Kidney (tissue), 14 donors: ENCODE measurements around the gene MEF2D. TPM values are rescaled to one million over a fixed set of nuclear protein-coding genes. Genes with fewer than 3 reads are reported as not detected.

Source experiments
- DNase-seq, 5 donors: peaks; one replicate each; pipeline ENCODE4 v3.0.0-alpha.2; 2013 to 2020
- FAIRE-seq: peaks from 2 replicates; lab custom pipeline; 2012; peaks lifted over from hg19 to GRCh38; lab: Jason Lieb, UNC
- H3K27ac ChIP-seq, 2 donors: one replicate each; pipeline ENCODE4 v1.7.0; 2013; ENCODE audit warnings: low read depth in 2 of 2, low read length in 2 of 2, inconsistent platforms in 1 of 2
- H3K27me3 ChIP-seq: one replicate; pipeline ENCODE4 v1.7.1; 2013; ENCODE audit warnings: low read length, inconsistent platforms; ENCODE audit not compliant: control insufficient read depth, insufficient read depth
- H3K36me3 ChIP-seq, 3 donors: one replicate each; pipeline versions ENCODE4 v1.7.0 to v1.7.1; 2013; ENCODE audit warnings: low read length in 3 of 3, control low read depth in 1 of 3, inconsistent platforms in 1 of 3; ENCODE audit not compliant: insufficient read depth in 3 of 3, control insufficient read depth in 2 of 3
- H3K4me1 ChIP-seq, 3 donors: one replicate each; pipeline versions ENCODE4 v1.7.0 to v1.7.1; 2013; ENCODE audit warnings: low read length in 3 of 3, inconsistent platforms in 1 of 3, low read depth in 1 of 3; ENCODE audit not compliant: control insufficient read depth in 2 of 3, insufficient read depth in 2 of 3
- H3K4me3 ChIP-seq, 3 donors: one replicate each; pipeline versions ENCODE4 v1.7.0 to v1.8.1; 2013; ENCODE audit warnings: low read length in 3 of 3, control low read depth in 1 of 3, inconsistent platforms in 1 of 3
- H3K9ac ChIP-seq, 3 donors: one replicate each; pipeline versions ENCODE4 v1.7.0 to v1.7.1; 2013; ENCODE audit warnings: low read length in 3 of 3, control low read depth in 1 of 3, inconsistent platforms in 1 of 3
- H3K9me3 ChIP-seq, 3 donors: one replicate each; pipeline versions ENCODE4 v1.7.0 to v1.7.1; 2013; ENCODE audit warnings: low read length in 3 of 3, control low read depth in 1 of 3, inconsistent platforms in 1 of 3; ENCODE audit not compliant: control insufficient read depth in 2 of 3, insufficient read depth in 1 of 3
- intact Hi-C: fragments of 100-400 bp; cut with DNase I; formaldehyde crosslinking; loops from one replicate; pipeline ENCODE4 v1.11.1; 2022
- polyA plus RNA-seq: library from polyadenylated mRNA; stranded (reverse); fragments of 350-450 nt; fragmentation: Illumina TruSeq; extraction: RNeasy Lipid Tissue Mini Kit (QIAGEN cat#74804); gene quantifications from one replicate; pipeline ENCODE4 v1.2.3, GENCODE V29; 2014; ENCODE audit warnings: low read depth, low replicate concordance; ENCODE audit not compliant: insufficient read depth
- total RNA-seq: library from RNA; stranded (reverse); fragmentation: NEBNext Ultra II Directional; extraction: Animal tissue kit (Norgen Biotek cat#: 25700); gene quantifications from one replicate; pipeline ENCODE4 v1.2.1, GENCODE V29; 2021
- TF ChIP-seq, protein P1 (sequence below): IDR thresholded peaks from 3 replicates; pipeline ENCODE4 v1.5.1; 2012; ENCODE audit warnings: mild to moderate bottlenecking, moderate library complexity, borderline replicate concordance; ENCODE audit not compliant: insufficient read depth; ENCODE audit errors: extremely low read depth
- donor health status: control.
- donor health status: control.
- donor health status: control.
- donor health status: control.
- donor health status: control.
- donor health status: DM: yes; HTN: yes; CAD: no.
- donor health status: Normal renal cell carcinoma (clear cell type).

The MEF2D gene
- total and polyA plus RNA-seq, 2 donors from 2014 or later, result 13.7 to 49.3 TPM

DNA sequence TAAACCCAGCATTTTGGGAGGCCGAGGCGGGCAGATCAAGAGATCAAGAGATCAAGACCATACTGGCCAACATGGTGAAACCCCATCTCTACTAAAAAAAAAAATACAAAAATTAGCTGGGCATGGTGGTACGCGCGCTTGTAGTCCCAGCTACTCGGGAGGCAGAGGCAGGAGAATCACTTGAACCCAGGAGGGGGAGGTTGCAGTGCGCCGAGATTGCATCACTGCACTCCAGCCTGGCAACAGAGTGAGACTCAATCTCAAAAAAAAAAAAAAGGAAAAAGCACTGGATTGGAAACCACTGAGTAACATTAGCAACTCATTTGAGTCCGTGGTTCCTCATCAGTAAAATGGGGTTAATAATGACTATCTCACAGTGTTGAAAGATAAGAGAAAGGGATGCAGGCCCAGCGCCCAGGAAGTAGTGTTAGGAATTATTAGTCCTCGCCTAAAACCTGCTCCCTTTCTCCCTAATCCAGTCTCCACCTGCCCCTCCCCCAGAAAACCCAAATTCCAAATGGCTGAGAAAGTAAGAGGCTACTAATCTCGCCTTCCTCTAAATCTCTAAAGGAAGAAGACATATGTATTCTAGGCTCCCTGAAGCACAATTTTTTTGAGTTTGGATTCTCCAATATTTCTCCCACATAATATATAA, 82.0 kb downstream of the MEF2D start:
- Histone ChIP-seq H3K9ac (no peak overlapping the region), H3K27ac (no peak overlapping the region), H3K4me1 (peaks cover 0 to 10% (median 0%) of the 10 kb centered on the region in 3 donors), H3K36me3 (no peaks in the 10 kb centered on the region), H3K4me3 (no peak overlapping the region), H3K27me3 (peaks cover 46% of the 10 kb centered on the region), H3K9me3 (no peaks in the 10 kb centered on the region)
- TF ChIP-seq, protein P1, sequence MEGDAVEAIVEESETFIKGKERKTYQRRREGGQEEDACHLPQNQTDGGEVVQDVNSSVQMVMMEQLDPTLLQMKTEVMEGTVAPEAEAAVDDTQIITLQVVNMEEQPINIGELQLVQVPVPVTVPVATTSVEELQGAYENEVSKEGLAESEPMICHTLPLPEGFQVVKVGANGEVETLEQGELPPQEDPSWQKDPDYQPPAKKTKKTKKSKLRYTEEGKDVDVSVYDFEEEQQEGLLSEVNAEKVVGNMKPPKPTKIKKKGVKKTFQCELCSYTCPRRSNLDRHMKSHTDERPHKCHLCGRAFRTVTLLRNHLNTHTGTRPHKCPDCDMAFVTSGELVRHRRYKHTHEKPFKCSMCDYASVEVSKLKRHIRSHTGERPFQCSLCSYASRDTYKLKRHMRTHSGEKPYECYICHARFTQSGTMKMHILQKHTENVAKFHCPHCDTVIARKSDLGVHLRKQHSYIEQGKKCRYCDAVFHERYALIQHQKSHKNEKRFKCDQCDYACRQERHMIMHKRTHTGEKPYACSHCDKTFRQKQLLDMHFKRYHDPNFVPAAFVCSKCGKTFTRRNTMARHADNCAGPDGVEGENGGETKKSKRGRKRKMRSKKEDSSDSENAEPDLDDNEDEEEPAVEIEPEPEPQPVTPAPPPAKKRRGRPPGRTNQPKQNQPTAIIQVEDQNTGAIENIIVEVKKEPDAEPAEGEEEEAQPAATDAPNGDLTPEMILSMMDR, result no peak
- FAIRE-seq (no peak), DNase-seq (no peak)
- intact Hi-C loops, result no loop called here

- Histone ChIP-seq H3K36me3 (no peaks in the 10 kb centered on the region), H3K27ac (no peak overlapping the region), H3K4me3 (no peak overlapping the region), H3K27me3 (peaks cover 37% of the 10 kb centered on the region), H3K4me1 (peaks cover 0 to 10% (median 0%) of the 10 kb centered on the region in 3 donors), H3K9me3 (no peaks in the 10 kb centered on the region), H3K9ac (no peak overlapping the region)
- intact Hi-C loops, result no loop called here
- FAIRE-seq (no peak), DNase-seq (no peak)
- TF ChIP-seq, protein P1, result no peak
Measured at GRCh38 chr1:156417401-156418020, 83.1 kb downstream of the MEF2D start.

DNA sequence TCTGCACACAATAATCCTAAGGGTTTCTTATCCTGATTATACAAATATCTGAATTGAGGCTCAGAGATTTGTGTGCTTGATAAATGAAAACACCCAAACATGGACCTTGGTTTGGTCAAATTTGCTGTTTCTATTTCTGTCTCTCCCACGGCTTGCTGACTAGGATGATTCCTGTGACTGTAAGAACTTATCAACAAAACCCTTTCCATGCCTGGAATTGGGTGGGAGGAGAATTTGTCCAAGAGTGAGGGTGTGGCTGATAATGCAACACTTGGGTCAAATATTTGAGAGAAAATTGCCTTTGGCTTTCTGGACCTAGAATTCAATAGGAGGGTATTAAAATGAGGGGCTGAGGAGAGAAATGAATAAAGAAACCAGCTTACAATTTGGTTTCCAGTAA, 83.6 kb downstream of the MEF2D start:
- intact Hi-C loops, result no loop called here
- Histone ChIP-seq H3K27me3 (peaks cover 32% of the 10 kb centered on the region), H3K9ac (no peak overlapping the region), H3K36me3 (no peaks in the 10 kb centered on the region), H3K9me3 (no peaks in the 10 kb centered on the region), H3K4me1 (peaks cover 0 to 10% (median 0%) of the 10 kb centered on the region in 3 donors), H3K27ac (no peak overlapping the region), H3K4me3 (no peak overlapping the region)
- FAIRE-seq (no peak), DNase-seq (no peak)
- TF ChIP-seq, protein P1, result no peak
